Peyer's patch (tissue), 4 donors: ENCODE data around the gene GPC5. TPM values are rescaled to one million over a fixed set of nuclear protein-coding genes. Genes with fewer than 3 reads are reported as not detected.

Experiments
- DNase-seq, 3 donors: peaks; one replicate each; pipeline ENCODE4 v3.0.0-alpha.2; 2017 to 2019
- H3K27ac ChIP-seq, 4 donors: fragments of 200-600 bp; sonication (generic); one replicate each; pipeline ENCODE4 v1.5.1; 2016 to 2019
- H3K27me3 ChIP-seq, 2 donors: fragments of 200-600 bp; sonication (generic); one replicate each; pipeline ENCODE4 v1.5.1; 2019
- H3K36me3 ChIP-seq, 3 donors: fragments of 200-600 bp; sonication (generic); one replicate each; pipeline ENCODE4 v1.5.1; 2016 to 2019
- H3K4me1 ChIP-seq, 4 donors: fragments of 200-600 bp; sonication (generic); one replicate each; pipeline ENCODE4 v1.5.1; 2016 to 2019
- H3K4me3 ChIP-seq, 4 donors: fragments of 200-600 bp; sonication (generic); 1 replicate in 3 of 4; 2 replicates in 1 of 4; pipeline ENCODE4 v1.5.1; 2016 to 2019; ENCODE audit warnings: mild to moderate bottlenecking in 1 of 4
- H3K9me3 ChIP-seq, 4 donors: fragments of 200-600 bp; sonication (generic); one replicate each; pipeline ENCODE4 v1.5.1; 2016 to 2019; ENCODE audit warnings: mild to moderate bottlenecking in 1 of 4
- POLR2A ChIP-seq, 2 donors: fragments of 450-650 bp; IDR thresholded peaks; one replicate each; pipeline ENCODE4 v1.5.1; 2017; ENCODE audit warnings: antibody characterized with exemption in 2 of 2, mild to moderate bottlenecking in 2 of 2, moderate library complexity in 2 of 2
- small RNA-seq, 2 donors: library from RNA; depleted of rRNA; stranded (forward); fragments of <200 nt; gene quantifications; one replicate each; pipeline ENCODE3, GENCODE V24; 2016
- total RNA-seq, 4 donors: library from RNA; depleted of rRNA; stranded (reverse); fragments of >200 nt; gene quantifications; one replicate each; pipeline ENCODE4 v1.1.0, GENCODE V29; 2016
- TF ChIP-seq, protein P1 (sequence below), 6 experiments: fragments of 450-650 bp in 4 of 6; fragments of 200-600 bp in 2 of 6; sonication (generic) in 1 of 6; IDR thresholded peaks; one replicate each; pipeline ENCODE4 v1.5.1; 2017 to 2019; ENCODE audit warnings: antibody characterized with exemption in 6 of 6, mild to moderate bottlenecking in 3 of 6, moderate library complexity in 1 of 6

Gene GPC5
- total RNA-seq, 4 donors from 2014 or later, result 4.1 TPM; not detected in 3

DNA sequence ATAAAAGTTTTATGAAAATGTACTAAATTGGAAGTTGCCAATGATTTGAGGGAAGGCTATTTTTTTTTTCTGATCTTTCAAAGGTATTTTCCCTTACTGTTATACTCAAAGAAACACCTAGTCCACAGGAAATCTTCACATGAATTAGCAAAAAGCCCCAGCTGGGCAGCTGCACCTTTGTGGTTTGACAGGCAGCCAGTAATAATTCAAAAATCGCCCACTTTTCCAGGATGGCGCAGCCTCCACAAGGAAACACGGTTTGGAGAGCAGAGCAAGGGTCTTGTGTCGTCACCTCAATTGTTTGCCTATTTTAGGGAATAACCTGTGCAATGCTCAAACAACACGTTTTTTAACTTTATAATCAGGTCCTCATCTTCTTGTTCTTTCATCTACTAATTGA lies 1503.3 kb downstream of the GPC5 start:
- H3K27me3 ChIP-seq, result no peaks in the 10 kb centered on the region
- TF ChIP-seq, protein P1, sequence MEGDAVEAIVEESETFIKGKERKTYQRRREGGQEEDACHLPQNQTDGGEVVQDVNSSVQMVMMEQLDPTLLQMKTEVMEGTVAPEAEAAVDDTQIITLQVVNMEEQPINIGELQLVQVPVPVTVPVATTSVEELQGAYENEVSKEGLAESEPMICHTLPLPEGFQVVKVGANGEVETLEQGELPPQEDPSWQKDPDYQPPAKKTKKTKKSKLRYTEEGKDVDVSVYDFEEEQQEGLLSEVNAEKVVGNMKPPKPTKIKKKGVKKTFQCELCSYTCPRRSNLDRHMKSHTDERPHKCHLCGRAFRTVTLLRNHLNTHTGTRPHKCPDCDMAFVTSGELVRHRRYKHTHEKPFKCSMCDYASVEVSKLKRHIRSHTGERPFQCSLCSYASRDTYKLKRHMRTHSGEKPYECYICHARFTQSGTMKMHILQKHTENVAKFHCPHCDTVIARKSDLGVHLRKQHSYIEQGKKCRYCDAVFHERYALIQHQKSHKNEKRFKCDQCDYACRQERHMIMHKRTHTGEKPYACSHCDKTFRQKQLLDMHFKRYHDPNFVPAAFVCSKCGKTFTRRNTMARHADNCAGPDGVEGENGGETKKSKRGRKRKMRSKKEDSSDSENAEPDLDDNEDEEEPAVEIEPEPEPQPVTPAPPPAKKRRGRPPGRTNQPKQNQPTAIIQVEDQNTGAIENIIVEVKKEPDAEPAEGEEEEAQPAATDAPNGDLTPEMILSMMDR (IDR thresholded peaks at IDR 0.05), result no peak
- no peak for TF ChIP-seq POLR2A (IDR thresholded peaks at IDR 0.05)
- H3K27ac ChIP-seq, result no peak overlapping the region
- no peak overlapping the region for H3K4me3 ChIP-seq
- no peaks in the 10 kb centered on the region for H3K4me1 ChIP-seq
- DNase-seq, result no peak
- H3K9me3 ChIP-seq, result no peaks in the 10 kb centered on the region
- H3K36me3 ChIP-seq, result no peaks in the 10 kb centered on the region

DNA sequence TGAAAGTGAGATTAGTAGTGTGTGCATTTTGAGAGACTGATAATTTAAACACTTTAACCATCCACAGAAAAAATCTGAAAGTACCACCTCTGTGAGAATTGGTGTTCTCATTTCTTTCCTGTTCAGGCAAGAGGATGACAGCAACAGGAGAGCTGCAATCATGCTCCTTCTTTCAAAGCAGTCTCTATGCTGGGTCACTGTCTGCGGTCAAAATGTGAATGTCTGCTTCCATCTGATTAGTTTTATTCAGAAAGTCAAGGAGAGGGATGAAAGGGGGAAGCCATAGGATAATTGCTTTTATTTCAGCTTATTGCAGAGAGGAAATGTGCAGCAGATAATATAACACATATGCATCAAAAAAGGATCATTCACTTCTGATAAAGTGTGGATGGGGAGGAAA lies 1514.2 kb downstream of the GPC5 start:
- no peaks in the 10 kb centered on the region for H3K4me1 ChIP-seq
- no peaks in the 10 kb centered on the region for H3K36me3 ChIP-seq
- H3K27me3 ChIP-seq, result no peaks in the 10 kb centered on the region
- H3K4me3 ChIP-seq, result no peak overlapping the region
- no peaks in the 10 kb centered on the region for H3K9me3 ChIP-seq
- H3K27ac ChIP-seq, result no peak overlapping the region
- no peak for DNase-seq
- TF ChIP-seq POLR2A (IDR thresholded peaks at IDR 0.05), result no peak
- TF ChIP-seq, protein P1 (IDR thresholded peaks at IDR 0.05), result no peak

DNA sequence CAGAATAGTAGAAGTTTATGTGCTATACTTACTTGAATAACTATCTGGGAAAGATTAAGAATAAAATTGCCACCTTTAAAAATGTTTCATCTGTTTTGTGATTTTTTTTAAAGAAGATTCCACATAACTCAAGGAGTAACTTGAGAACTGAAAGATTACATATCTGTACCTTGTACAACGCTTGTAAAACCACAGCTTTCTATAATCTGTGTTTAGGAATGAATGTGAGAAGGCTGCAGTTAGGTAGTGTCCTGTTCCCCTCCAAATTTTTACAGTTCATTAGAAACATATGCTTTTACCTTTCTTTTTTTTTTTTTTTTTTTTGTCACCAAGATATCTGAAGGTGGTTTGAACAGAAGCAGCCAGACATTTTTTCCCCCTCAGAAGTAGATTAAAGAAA lies 1515.4 kb downstream of the GPC5 start:
- Histone ChIP-seq H3K36me3 (no peaks in the 10 kb centered on the region), H3K9me3 (no peaks in the 10 kb centered on the region), H3K4me3 (no peak overlapping the region), H3K4me1 (no peaks in the 10 kb centered on the region), H3K27me3 (no peaks in the 10 kb centered on the region), H3K27ac (no peak overlapping the region)
- no peak for TF ChIP-seq POLR2A (IDR thresholded peaks at IDR 0.05)
- TF ChIP-seq, protein P1 (IDR thresholded peaks at IDR 0.05), result no peak
- no peak for DNase-seq

Small RNA genes lying within 50 kb of the gene (small RNA-seq; reads per million reads assigned to genes)
- 0 reads per million in 2 donors for gene AL356737.1
- 0 reads per million in 2 donors for gene FABP5P4
- gene MIR548AS, result 0 reads per million in 2 donors
- gene RNU4ATAC3P, result 0 reads per million in 2 donors

Other genes starting within 250 kb of the GPC5 start
- gene MIR17HG, start 50.9 kb upstream of the GPC5 start, total RNA-seq, result 10 to 100 TPM in 1 of 4 donors, 1 to 10 TPM in 2, under 1 TPM in 1; 0.88 to 10.4 (median 4.5) TPM